Osteoblast (primary cell): ENCODE measurements around the gene OPA3. TPM values are rescaled to one million over a fixed set of nuclear protein-coding genes. Genes with fewer than 3 reads are reported as not detected.

Experiments
- DNase-seq: peaks from one replicate; pipeline ENCODE4 v3.0.0; 2011; ENCODE audit warnings: low spot score, mixed read lengths; ENCODE audit not compliant: insufficient read length; ENCODE audit errors: missing footprints
- H2AFZ ChIP-seq: 2 replicates; pipeline ENCODE4 v1.6.0; 2011; ENCODE audit warnings: mild to moderate bottlenecking, low read length
- H3K27ac ChIP-seq: 2 replicates; pipeline ENCODE4 v1.5.1; 2011; ENCODE audit warnings: mild to moderate bottlenecking, low read depth, low read length, moderate library complexity
- H3K27me3 ChIP-seq: 2 replicates; pipeline ENCODE4 v1.6.0; 2012; ENCODE audit warnings: mild to moderate bottlenecking, control low read depth, inconsistent platforms, low read length, moderate library complexity; ENCODE audit not compliant: insufficient read depth
- H3K36me3 ChIP-seq: 2 replicates; pipeline ENCODE4 v1.5.1; 2011; ENCODE audit warnings: mild to moderate bottlenecking, low read length, control low read depth, moderate library complexity; ENCODE audit not compliant: insufficient read depth
- H3K4me1 ChIP-seq: 2 replicates; pipeline ENCODE4 v1.5.1; 2011; ENCODE audit warnings: mild to moderate bottlenecking, low read length, control low read depth, moderate library complexity; ENCODE audit not compliant: insufficient read depth
- H3K4me2 ChIP-seq: 2 replicates; pipeline ENCODE4 v1.6.0; 2011; ENCODE audit warnings: mild to moderate bottlenecking, low read length; ENCODE audit not compliant: insufficient read depth
- H3K4me3 ChIP-seq: fragments of 200-600 bp; sonication (generic); 3 replicates; pipeline ENCODE4 v1.5.1; 2012; ENCODE audit warnings: mild to moderate bottlenecking, low read length, inconsistent platforms; ENCODE audit not compliant: insufficient read depth
- H3K79me2 ChIP-seq: 2 replicates; pipeline ENCODE4 v1.6.0; 2012; ENCODE audit warnings: mild to moderate bottlenecking, low read length, control low read depth, inconsistent platforms; ENCODE audit not compliant: insufficient read depth
- H3K9me3 ChIP-seq: 2 replicates; pipeline ENCODE4 v1.5.1; 2011; ENCODE audit warnings: low read depth, low read length, control low read depth
- H4K20me1 ChIP-seq: 2 replicates; pipeline ENCODE4 v1.6.0; 2012; ENCODE audit warnings: mild to moderate bottlenecking, low read length, control low read depth; ENCODE audit not compliant: insufficient read depth
- CTCF ChIP-seq: IDR thresholded peaks from 2 replicates; pipeline ENCODE4 v1.5.1; 2011; ENCODE audit warnings: mild to moderate bottlenecking, low read depth, low read length, moderate library complexity; ENCODE audit errors: extremely low read depth
- total RNA-seq: library from RNA; depleted of rRNA; stranded (reverse); fragments of >200 nt; gene quantifications from 2 replicates; pipeline ENCODE4 v1.2.3, GENCODE V29; 2012

The OPA3 gene
- total RNA-seq, 1 donor: 7.6 TPM

- no peak overlapping the region for H3K4me3 ChIP-seq
- no peaks in the 10 kb centered on the region for H3K36me3 ChIP-seq
- H3K9me3 ChIP-seq: no peaks in the 10 kb centered on the region
- peaks cover 15% of the 10 kb centered on the region for H4K20me1 ChIP-seq
- H3K27ac ChIP-seq: no peak overlapping the region
- no peak overlapping the region for H2AFZ ChIP-seq
- peak; percentile 74 for TF ChIP-seq CTCF
- H3K4me1 ChIP-seq: peaks cover 9% of the 10 kb centered on the region
- H3K27me3 ChIP-seq: no peaks in the 10 kb centered on the region
- no peak for DNase-seq
- peaks cover 31% of the 10 kb centered on the region for H3K79me2 ChIP-seq
- no peak overlapping the region for H3K4me2 ChIP-seq
These were observed 14.8 kb downstream of the OPA3 start for GRCh38 chr19:45569619-45570421.

- H3K36me3 ChIP-seq: no peaks in the 10 kb centered on the region
- no peak for TF ChIP-seq CTCF
- no peak overlapping the region for H2AFZ ChIP-seq
- no peaks in the 10 kb centered on the region for H3K27me3 ChIP-seq
- H4K20me1 ChIP-seq: peaks cover 16% of the 10 kb centered on the region
- H3K79me2 ChIP-seq: peaks cover 29% of the 10 kb centered on the region
- peak; percentile 86 for DNase-seq
- H3K27ac ChIP-seq: peak overlapping the region; percentile 60
- H3K4me2 ChIP-seq: no peak overlapping the region
- H3K4me3 ChIP-seq: no peak overlapping the region
- peaks cover 9% of the 10 kb centered on the region for H3K4me1 ChIP-seq
- no peaks in the 10 kb centered on the region for H3K9me3 ChIP-seq
These were observed 15.9 kb downstream of the OPA3 start for GRCh38 chr19:45568732-45569131.

GRCh38 chr19:45567609-45568008 is 17.0 kb downstream of the OPA3 start:
- Histone ChIP-seq H3K4me2 (no peak overlapping the region), H4K20me1 (peaks cover 19% of the 10 kb centered on the region), H3K4me3 (no peak overlapping the region), H3K79me2 (peaks cover 21% of the 10 kb centered on the region), H2AFZ (no peak overlapping the region), H3K4me1 (peaks cover 9% of the 10 kb centered on the region), H3K27ac (peak overlapping the region; percentile 11), H3K36me3 (no peaks in the 10 kb centered on the region), H3K27me3 (no peaks in the 10 kb centered on the region), H3K9me3 (no peaks in the 10 kb centered on the region)
- DNase-seq: no peak
- TF ChIP-seq CTCF: no peak

- peaks cover 23% of the 10 kb centered on the region for H4K20me1 ChIP-seq
- no peak overlapping the region for H2AFZ ChIP-seq
- peaks cover 15% of the 10 kb centered on the region for H3K79me2 ChIP-seq
- no peak overlapping the region for H3K27ac ChIP-seq
- H3K27me3 ChIP-seq: no peaks in the 10 kb centered on the region
- DNase-seq: no peak
- peaks cover 9% of the 10 kb centered on the region for H3K4me1 ChIP-seq
- H3K36me3 ChIP-seq: no peaks in the 10 kb centered on the region
- no peak overlapping the region for H3K4me2 ChIP-seq
- no peak overlapping the region for H3K4me3 ChIP-seq
- no peak for TF ChIP-seq CTCF
- H3K9me3 ChIP-seq: no peaks in the 10 kb centered on the region
These were observed 20.3 kb downstream of the OPA3 start for GRCh38 chr19:45564131-45564780.
